SKM-1 treated with dmso at 0.1 percent for 144 hours (cell line): ENCODE data around the gene DCDC2B.
"Not testable (repeated sequence)": the region's sequence is repeated elsewhere in the genome, so short reads cannot be mapped to it uniquely, and the experiment has no call there.

ENCODE experiments used
- DNase-seq: peaks from one replicate; lab custom pipeline; 2025; ENCODE audit not compliant: unreplicated experiment; lab: John Stamatoyannopoulos, UW

The DCDC2B gene

GRCh38 chr1:32255072-32256071 is 46.5 kb downstream of the DCDC2B start:
- no peak for DNase-seq

DNA sequence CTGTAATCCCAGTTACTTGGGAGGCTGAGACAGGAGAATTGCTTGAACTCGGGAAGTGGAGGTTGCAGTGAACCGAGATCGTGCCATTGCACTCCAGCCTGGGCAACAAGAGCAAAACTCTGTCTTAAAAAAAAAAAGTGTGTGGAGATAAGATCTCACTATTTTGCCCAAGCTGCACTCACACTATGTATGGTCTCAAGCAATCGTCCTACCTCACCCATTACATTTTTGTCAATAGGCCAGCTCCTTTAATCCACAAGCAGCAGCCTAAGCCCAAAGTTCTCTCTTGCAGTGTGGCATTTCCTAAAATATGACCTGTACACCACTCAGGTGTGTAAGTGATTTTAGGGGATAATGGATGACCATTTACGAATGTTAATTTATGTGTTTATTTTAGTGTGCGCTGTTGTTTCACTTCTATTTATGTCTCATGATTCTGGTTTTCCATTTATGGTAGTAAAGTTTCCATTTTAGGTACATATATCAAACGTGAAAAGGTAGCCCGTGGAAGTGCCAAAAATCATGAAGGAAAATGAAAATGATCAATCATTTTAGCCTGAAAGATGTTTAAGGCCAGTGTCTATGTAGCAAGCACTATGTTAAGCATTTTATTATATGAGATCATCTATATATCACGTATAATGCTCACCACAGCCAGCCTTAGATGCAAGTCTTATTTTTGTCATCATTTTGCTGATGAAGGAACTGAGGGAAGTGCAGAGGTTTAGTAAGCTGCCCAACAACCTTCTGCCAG is 47.8 kb downstream of the DCDC2B start:
- no peak for DNase-seq

GRCh38 chr1:32257227-32257508 is 48.3 kb downstream of the DCDC2B start:
- no peak for DNase-seq

- not testable (repeated sequence) for DNase-seq
Measured at GRCh38 chr1:32263236-32263593, 54.3 kb downstream of the DCDC2B start.

GRCh38 chr1:32263744-32264143 is 54.9 kb downstream of the DCDC2B start:
- DNase-seq: no peak
